Tibial nerve (tissue), 4 donors: Measurements from ENCODE around the gene ETV7. TPM values are rescaled to one million over a fixed set of nuclear protein-coding genes. Genes with fewer than 3 reads are reported as not detected.

Experiments used
- DNase-seq, 2 donors: peaks; one replicate each; pipeline ENCODE4 v3.0.0-alpha.2; 2019; ENCODE audit warnings: low spot score in 2 of 2
- H3K27ac ChIP-seq, 4 donors: fragments of 200-600 bp; sonication (generic) in 3 of 4; one replicate each; pipeline ENCODE4 v1.5.1; 2017 to 2019; ENCODE audit warnings: mild to moderate bottlenecking in 1 of 4
- H3K27me3 ChIP-seq, 2 donors: fragments of 200-600 bp; sonication (generic) in 1 of 2; one replicate each; pipeline versions ENCODE4 v1.5.1 to v1.6.0; 2017 to 2019
- H3K36me3 ChIP-seq, 3 donors: fragments of 200-600 bp; sonication (generic); one replicate each; pipeline ENCODE4 v1.5.1; 2018 to 2019
- H3K4me1 ChIP-seq, 4 donors: fragments of 200-600 bp; sonication (generic) in 3 of 4; one replicate each; pipeline ENCODE4 v1.5.1; 2017 to 2019
- H3K4me3 ChIP-seq, 4 donors: fragments of 200-600 bp; sonication (generic) in 3 of 4; one replicate each; pipeline ENCODE4 v1.5.1; 2017 to 2019; ENCODE audit warnings: mild to moderate bottlenecking in 1 of 4, moderate library complexity in 1 of 4
- H3K9me3 ChIP-seq, 4 donors: fragments of 200-600 bp; sonication (generic) in 3 of 4; one replicate each; pipeline ENCODE4 v1.5.1; 2017 to 2019
- CTCF ChIP-seq, 5 experiments: fragments of 200-600 bp in 3 of 5; fragments of 450-650 bp in 2 of 5; sonication (generic) in 3 of 5; IDR thresholded peaks; one replicate each; pipeline ENCODE4 v1.5.1; 2016 to 2019; ENCODE audit warnings: antibody characterized with exemption in 5 of 5, mild to moderate bottlenecking in 3 of 5, moderate library complexity in 2 of 5
- EP300 ChIP-seq, 2 donors: sonication (generic); formaldehyde crosslinking; IDR thresholded peaks; one replicate each; pipeline ENCODE4 v1.6.1; 2017; ENCODE audit warnings: antibody characterized with exemption in 2 of 2, mild to moderate bottlenecking in 1 of 2
- POLR2A ChIP-seq, 2 donors: fragments of 450-650 bp; IDR thresholded peaks; one replicate each; pipeline ENCODE4 v1.6.1; 2017; ENCODE audit warnings: antibody characterized with exemption in 2 of 2, mild to moderate bottlenecking in 2 of 2, moderate library complexity in 2 of 2
- WGBS, 2 donors: methylation state at CpG; one replicate each; pipeline ENCODE4 v1.1.5; 2018; 5-methylcytosine and 5-hydroxymethylcytosine counted together
- total RNA-seq, 4 donors: library from RNA; depleted of rRNA; stranded (reverse); fragments of >200 nt; gene quantifications; one replicate each; pipeline ENCODE4 v1.1.0, GENCODE V29; 2016

The ETV7 gene
- total RNA-seq, 4 donors from 2014 or later = 0.60 to 9.2 (median 2.9) TPM

GRCh38 chr6:36353411-36353915 is 34.0 kb downstream of the ETV7 start:
- WGBS, 2 donors = 48 to 62% methylated on average over 4 of the region's 4 CpGs
- no peak for DNase-seq

GRCh38 chr6:36352477-36353157 is 34.9 kb downstream of the ETV7 start:
- Histone ChIP-seq H3K36me3 (no peaks in the 10 kb centered on the region), H3K9me3 (no peaks in the 10 kb centered on the region), H3K27me3 (no peaks in the 10 kb centered on the region), H3K4me3 (no peak overlapping the region), H3K27ac (no peak overlapping the region), H3K4me1 (peaks cover 0 to 27% (median 15%) of the 10 kb centered on the region in 4 donors)
- no peak for TF ChIP-seq POLR2A (IDR thresholded peaks at IDR 0.05)
- no peak for TF ChIP-seq CTCF (IDR thresholded peaks at IDR 0.05)
- TF ChIP-seq EP300 (IDR thresholded peaks at IDR 0.05) = no peak
- WGBS, 2 donors = 88 to 92% methylated on average over 8 of the region's 8 CpGs
- no peak for DNase-seq

More at GRCh38 chr6:36353411-36353915, 34.0 kb downstream of the ETV7 start:
- TF ChIP-seq EP300 (IDR thresholded peaks at IDR 0.05) (no peak), POLR2A (IDR thresholded peaks at IDR 0.05) (no peak), CTCF (IDR thresholded peaks at IDR 0.05) (no peak)
- Histone ChIP-seq H3K4me3 (no peak overlapping the region), H3K27me3 (no peaks in the 10 kb centered on the region), H3K9me3 (no peaks in the 10 kb centered on the region), H3K36me3 (no peaks in the 10 kb centered on the region), H3K27ac (no peak overlapping the region), H3K4me1 (peaks cover 0 to 35% (median 22%) of the 10 kb centered on the region in 4 donors)

DNA sequence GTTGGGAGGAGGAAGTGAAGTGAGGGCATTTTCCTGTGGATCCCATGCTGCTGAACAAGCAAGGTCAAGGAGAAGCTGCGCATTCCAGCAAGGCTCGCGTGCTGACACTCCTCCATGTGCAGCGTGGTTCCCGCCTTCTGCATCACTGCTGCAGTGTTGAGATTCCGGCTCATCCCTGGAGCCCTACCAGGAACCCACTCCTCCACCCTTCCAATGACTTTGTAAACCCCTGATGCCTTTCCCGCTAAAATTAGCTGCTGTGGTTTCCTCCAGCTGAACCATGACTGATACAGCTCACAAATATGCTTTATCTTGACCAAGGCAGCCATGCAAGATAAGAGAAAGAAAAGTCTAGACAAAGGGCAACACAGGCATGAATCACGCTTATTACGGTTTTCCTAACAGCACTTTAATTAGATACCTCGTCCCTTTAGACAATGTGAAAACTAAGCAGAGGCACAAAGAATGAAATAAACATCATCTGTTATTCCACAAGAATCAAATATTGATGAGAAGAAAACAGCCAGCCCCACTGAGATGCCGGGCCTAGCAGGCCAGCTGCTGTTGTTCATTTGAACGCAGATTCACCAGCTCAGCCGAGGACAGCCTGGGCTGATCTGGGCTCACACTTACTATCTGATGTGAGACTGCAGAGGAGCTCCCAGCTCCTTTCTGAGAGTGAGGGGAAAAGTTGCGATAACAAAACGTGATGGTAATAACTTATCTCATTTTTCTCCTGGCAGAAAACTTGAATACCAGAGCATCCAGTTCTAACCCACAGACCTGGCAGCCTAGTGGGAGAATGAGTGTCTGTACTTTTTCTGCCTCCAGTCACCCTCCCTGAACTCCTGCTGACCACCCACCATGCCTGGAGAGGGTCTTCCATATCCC is 36.5 kb downstream of the ETV7 start:
- DNase-seq = no peak
- H3K4me3 ChIP-seq = no peak overlapping the region
- peaks cover 0 to 22% (median 10%) of the 10 kb centered on the region in 4 donors for H3K4me1 ChIP-seq
- no peaks in the 10 kb centered on the region for H3K9me3 ChIP-seq
- H3K36me3 ChIP-seq = no peaks in the 10 kb centered on the region
- H3K27ac ChIP-seq = peak overlapping the region in 3 of 4 donors; percentile 29 to 66 (median 63)
- WGBS, 2 donors = 45 to 50% methylated on average over 15 of the region's 15 CpGs
- TF ChIP-seq EP300 (IDR thresholded peaks at IDR 0.05) (peak in 1 of 2 donors; percentile 65), CTCF (IDR thresholded peaks at IDR 0.05) (no peak)
- H3K27me3 ChIP-seq = no peaks in the 10 kb centered on the region

DNA sequence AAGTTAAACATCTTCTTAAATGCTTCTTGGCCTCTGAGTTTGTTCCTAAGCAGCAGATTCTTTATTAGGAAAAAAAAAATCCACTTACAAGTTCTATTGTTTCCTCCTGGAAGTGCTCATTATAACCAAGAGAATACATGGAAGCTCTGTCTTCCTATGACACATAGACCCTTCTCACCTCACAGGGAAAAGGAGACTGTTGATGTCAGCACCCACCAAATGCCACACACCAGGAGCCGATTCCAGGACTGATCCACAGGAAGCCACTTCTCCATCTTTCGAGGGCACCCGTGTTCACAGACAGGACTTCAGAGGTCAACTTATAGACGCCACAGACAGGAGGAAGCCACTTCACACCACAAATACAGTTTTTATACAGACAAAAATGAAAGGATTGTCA is 37.4 kb downstream of the ETV7 start:
- Histone ChIP-seq H3K4me3 (no peak overlapping the region), H3K9me3 (no peaks in the 10 kb centered on the region), H3K27ac (peak overlapping the region in 3 of 4 donors; percentile 29 to 66 (median 63)), H3K27me3 (no peaks in the 10 kb centered on the region), H3K4me1 (peaks cover 0 to 22% (median 10%) of the 10 kb centered on the region in 4 donors), H3K36me3 (no peaks in the 10 kb centered on the region)
- TF ChIP-seq EP300 (IDR thresholded peaks at IDR 0.05) (no peak), POLR2A (IDR thresholded peaks at IDR 0.05) (no peak), CTCF (IDR thresholded peaks at IDR 0.05) (no peak)
- 73 to 80% methylated on average over 4 of the region's 4 CpGs for WGBS, 2 donors
- no peak for DNase-seq
